ENCODE results near the gene SZT2. TPM values are rescaled to one million over a fixed set of nuclear protein-coding genes. Genes with fewer than 3 reads are reported as not detected.

The SZT2 gene
- total RNA-seq, 6 experiments from 2014 or later = 12.7 to 30.4 (median 19.2) TPM

- Histone ChIP-seq H3K4me3 (no peak overlapping the region), H3K36me3 (peaks cover 0 to 81% (median 31%) of the 10 kb centered on the region in 4 donors), H3K4me1 (no peaks in the 10 kb centered on the region), H3K27me3 (no peaks in the 10 kb centered on the region), H3K9me3 (no peaks in the 10 kb centered on the region), H3K27ac (no peak overlapping the region)
- no CpG with 5 or more reads among the region's 6 CpGs for WGBS (ENCODE audit: insufficient coverage, low coverage, low lambda C conversion rate, missing lambda C conversion rate)
- intact Hi-C loops (cut with DNase I) = no loop called here
- ATAC-seq (no peak), DNase-seq (no peak)
- TF ChIP-seq CTCF (IDR thresholded peaks at IDR 0.05) (no peak), POLR2A (IDR thresholded peaks at IDR 0.05) (no peak)
These were observed 31.7 kb downstream of the SZT2 start for GRCh38 chr1:43421396-43421795.

DNA sequence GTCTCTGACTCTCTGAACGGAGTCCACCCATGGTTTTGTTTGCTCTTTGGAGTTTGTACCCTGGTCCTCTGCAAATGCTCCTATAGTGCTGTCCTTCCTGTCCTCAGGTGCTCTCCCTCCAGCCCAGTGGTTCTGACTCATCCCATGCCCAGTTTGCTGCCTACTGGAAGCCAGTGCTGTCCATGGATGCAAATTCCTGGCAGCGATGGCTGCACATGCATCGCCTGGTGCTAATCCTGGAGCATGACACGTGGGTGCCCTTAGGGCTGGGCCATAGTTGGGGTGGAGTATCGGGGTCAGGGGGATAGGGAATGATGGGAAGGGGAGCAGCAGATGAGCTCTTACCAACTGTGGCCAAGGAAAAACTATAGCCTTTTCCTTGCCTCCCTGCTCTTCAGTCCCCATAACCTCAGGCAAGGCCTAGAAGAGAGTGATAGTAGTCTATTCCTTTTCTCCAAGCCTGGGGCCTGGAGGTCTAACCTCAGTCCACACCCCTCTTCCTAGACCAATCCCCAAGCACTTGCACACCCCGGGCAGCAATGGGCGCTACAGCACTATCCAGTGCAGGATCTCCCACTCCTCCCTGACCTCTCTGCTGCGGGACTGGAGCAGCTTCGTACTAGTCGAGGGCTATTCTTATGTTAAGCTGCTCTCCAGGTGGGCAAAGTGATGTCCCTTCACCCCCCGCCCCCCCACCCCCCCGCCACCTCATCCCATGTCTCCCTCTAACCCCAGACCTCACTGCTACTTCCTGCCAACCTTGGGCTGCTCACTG is 32.5 kb downstream of the SZT2 start:
- Histone ChIP-seq H3K27ac (no peak overlapping the region), H3K27me3 (no peaks in the 10 kb centered on the region), H3K4me1 (no peaks in the 10 kb centered on the region), H3K9me3 (no peaks in the 10 kb centered on the region), H3K36me3 (peaks cover 0 to 81% (median 33%) of the 10 kb centered on the region in 4 donors), H3K4me3 (no peak overlapping the region)
- WGBS (ENCODE audit: insufficient coverage, low coverage, low lambda C conversion rate, missing lambda C conversion rate) = 96% methylated on average over 5 of the region's 12 CpGs
- ATAC-seq (peak in 1 of 4 donors; percentile 38), DNase-seq (no peak)
- no peak for TF ChIP-seq POLR2A (IDR thresholded peaks at IDR 0.05)
- TF ChIP-seq CTCF (IDR thresholded peaks at IDR 0.05) = no peak
- intact Hi-C loops (cut with DNase I) = no loop called here

DNA sequence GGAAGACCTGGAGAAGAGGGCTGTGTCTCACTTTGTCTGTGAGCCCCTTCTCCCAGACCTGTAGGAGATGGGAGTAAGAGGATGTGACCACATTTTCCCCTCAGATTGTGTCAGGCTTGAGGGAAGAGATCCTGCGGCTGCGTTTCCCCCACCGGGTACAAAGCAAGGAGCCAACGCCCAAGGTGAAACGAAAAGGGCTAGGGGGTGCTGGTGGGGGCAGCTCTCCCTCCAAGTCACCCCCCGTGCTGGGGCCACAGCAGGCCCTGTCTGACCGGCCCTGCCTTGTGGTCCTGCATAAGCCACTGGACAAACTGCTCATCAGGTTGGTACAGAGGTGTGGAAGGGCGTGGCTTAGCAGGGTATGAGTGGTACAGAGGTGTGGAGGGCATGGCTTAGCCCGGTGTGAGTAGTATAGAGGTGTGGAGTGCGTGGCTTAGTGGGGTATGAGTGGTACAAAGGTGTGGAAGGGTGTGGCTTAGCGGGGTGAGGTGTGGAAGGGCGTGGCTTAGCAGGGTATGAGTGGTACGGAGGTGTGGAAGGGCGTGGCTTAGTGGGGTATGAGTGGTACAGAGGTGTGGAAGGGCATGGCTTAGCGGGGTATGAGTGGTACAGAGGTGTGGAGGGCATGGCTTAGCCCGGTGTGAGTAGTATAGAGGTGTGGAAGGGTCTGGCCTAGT is 33.4 kb downstream of the SZT2 start:
- H3K36me3 ChIP-seq = peaks cover 0 to 82% (median 37%) of the 10 kb centered on the region in 4 donors
- no peak for TF ChIP-seq POLR2A (IDR thresholded peaks at IDR 0.05)
- no peak for TF ChIP-seq CTCF (IDR thresholded peaks at IDR 0.05)
- intact Hi-C loops (cut with DNase I) = no loop called here
- H3K27ac ChIP-seq = no peak overlapping the region
- DNase-seq (no peak), ATAC-seq (no peak)
- H3K4me1 ChIP-seq = no peaks in the 10 kb centered on the region
- H3K9me3 ChIP-seq = no peaks in the 10 kb centered on the region
- no peaks in the 10 kb centered on the region for H3K27me3 ChIP-seq
- WGBS (ENCODE audit: insufficient coverage, low coverage, low lambda C conversion rate, missing lambda C conversion rate) = 95% methylated on average over 11 of the region's 16 CpGs
- H3K4me3 ChIP-seq = no peak overlapping the region

DNA sequence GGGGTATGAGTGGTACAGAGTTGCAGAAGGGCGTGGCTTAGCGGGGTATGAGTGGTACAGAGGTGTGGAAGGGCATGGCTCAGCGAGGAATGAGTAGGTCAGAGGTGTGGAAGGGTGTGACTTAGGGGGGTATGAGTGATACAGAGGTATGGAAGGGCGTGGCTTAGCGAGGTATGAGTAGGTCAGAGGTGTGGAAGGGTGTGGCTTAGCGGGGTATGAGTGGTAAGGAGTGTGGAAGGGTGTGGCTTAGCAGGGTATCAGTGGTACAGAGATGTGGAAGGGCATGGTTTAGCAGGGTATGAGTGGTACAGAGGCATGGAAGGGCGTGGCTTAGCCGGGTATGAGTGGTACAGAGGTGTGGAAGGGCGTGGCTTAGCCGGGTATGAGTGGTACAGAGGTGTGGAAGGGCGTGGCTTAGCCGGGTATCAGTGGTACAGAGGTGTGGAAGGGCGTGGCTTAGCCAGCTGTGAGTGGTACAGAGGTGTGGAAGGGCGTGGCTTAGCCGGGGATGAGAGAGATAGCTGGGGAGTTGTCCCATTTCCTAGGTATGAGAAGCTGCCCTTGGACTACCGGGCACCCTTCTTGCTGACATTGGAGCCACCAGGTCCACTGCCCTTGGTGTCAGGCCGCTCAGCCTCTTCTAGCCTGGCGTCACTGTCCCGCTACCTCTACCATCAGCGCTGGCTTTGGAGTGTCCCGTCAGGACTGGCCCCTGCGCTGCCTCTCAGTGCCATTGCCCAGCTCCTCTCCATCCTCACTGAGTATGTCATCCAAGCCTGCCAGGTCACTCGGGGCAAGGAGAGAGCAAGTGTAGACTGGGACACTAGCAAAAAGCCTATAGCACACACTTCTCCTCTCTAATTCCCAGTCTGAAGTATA is 34.2 kb downstream of the SZT2 start:
- no peak overlapping the region for H3K4me3 ChIP-seq
- no peak overlapping the region for H3K27ac ChIP-seq
- WGBS (ENCODE audit: insufficient coverage, low coverage, low lambda C conversion rate, missing lambda C conversion rate) = 98% methylated on average over 14 of the region's 23 CpGs
- no peak for TF ChIP-seq POLR2A (IDR thresholded peaks at IDR 0.05)
- no peak for TF ChIP-seq CTCF (IDR thresholded peaks at IDR 0.05)
- DNase-seq (no peak), ATAC-seq (no peak)
- peaks cover 0 to 82% (median 42%) of the 10 kb centered on the region in 4 donors for H3K36me3 ChIP-seq
- no peaks in the 10 kb centered on the region for H3K4me1 ChIP-seq
- H3K9me3 ChIP-seq = no peaks in the 10 kb centered on the region
- intact Hi-C loops (cut with DNase I) = no loop called here
- H3K27me3 ChIP-seq = no peaks in the 10 kb centered on the region

All from right lobe of liver (tissue), 6 donors.